SHP77 treated with DMSO at 0.1 percent for 48 hours (cell line): Measurements from ENCODE around the gene ADGRV1.

Experiments
- DNase-seq: peaks from one replicate; lab custom pipeline; 2025; lab: John Stamatoyannopoulos, UW

Gene ADGRV1

GRCh38 chr5:91139572-91140200 is 581.1 kb downstream of the ADGRV1 start:
- no peak for DNase-seq

DNA sequence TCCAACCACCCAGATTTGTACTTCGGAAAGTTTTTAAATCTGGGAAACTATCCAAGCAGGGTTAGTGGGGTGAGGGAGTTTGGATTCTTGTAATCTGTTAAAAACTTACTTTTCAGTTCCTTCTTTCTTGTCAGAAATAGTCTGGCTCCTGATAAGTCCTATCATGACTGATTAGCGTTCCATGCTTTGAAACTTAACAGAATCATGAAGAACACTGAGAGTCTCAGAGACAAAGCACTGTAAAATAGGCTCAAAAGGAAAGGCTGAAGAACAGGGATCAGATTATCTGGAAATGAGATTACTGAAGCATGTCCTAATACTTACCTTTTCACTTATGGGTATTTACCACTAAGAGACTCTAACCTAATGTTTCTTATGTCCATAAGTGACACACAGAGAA is 582.1 kb downstream of the ADGRV1 start:
- DNase-seq: no peak

DNA sequence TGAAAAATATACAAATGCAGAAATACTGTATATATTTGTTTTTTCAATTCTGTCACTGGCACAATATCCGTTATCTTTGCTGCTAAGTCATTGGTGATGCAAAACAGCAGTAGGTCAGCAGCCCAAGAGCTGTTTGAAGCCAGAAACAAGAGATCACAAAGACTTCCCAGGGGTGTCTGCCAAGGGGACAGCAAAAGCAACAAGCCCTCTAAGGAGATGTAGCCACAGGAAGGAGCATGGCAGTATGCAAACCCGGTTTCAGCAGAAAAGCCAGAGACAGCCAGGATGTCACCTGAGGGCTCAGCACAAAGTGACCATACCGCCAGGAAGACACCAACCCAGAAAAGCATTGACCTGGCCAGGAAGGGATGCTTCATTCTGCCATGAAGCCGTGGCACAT is 583.0 kb downstream of the ADGRV1 start:
- DNase-seq: no peak

GRCh38 chr5:91142386-91142785 is 583.8 kb downstream of the ADGRV1 start:
- DNase-seq: no peak

GRCh38 chr5:91142819-91143218 is 584.2 kb downstream of the ADGRV1 start:
- DNase-seq: no peak

- no peak for DNase-seq
Observed at GRCh38 chr5:91143840-91144239, 585.2 kb downstream of the ADGRV1 start.

GRCh38 chr5:91144491-91145332 is 586.1 kb downstream of the ADGRV1 start:
- no peak for DNase-seq

DNA sequence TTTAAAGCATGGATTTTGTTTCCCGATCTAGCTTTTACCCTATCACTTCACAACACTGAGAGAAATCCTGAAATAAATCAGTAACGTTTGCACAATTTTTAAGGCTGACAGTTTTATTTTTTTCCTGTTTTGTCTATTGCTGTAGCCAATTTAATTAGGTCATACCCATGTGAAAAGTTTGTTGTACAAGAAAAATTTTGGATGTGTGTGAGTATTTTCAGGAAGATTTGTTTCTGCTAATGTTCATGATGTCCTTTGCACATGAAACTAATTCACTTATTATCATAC is 586.7 kb downstream of the ADGRV1 start:
- no peak for DNase-seq

DNA sequence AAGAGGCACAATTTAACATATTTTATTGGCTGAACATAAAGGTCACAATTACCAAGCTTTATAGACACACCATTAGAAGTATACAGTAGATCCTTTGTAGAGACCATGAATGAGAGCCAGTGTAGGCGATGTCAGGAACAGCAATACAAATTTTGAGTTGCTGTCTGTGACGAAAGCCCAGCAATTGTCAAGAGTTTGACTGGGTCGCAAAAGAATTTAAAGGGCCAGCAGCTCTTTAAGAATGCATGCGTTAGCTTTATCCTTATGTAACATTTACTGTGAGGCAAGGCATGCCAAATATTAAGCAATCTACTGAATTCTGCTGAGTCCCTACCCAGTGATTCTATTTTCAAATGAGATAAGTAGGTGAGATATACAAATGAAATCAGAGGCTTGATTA is 587.6 kb downstream of the ADGRV1 start:
- DNase-seq: no peak

DNA sequence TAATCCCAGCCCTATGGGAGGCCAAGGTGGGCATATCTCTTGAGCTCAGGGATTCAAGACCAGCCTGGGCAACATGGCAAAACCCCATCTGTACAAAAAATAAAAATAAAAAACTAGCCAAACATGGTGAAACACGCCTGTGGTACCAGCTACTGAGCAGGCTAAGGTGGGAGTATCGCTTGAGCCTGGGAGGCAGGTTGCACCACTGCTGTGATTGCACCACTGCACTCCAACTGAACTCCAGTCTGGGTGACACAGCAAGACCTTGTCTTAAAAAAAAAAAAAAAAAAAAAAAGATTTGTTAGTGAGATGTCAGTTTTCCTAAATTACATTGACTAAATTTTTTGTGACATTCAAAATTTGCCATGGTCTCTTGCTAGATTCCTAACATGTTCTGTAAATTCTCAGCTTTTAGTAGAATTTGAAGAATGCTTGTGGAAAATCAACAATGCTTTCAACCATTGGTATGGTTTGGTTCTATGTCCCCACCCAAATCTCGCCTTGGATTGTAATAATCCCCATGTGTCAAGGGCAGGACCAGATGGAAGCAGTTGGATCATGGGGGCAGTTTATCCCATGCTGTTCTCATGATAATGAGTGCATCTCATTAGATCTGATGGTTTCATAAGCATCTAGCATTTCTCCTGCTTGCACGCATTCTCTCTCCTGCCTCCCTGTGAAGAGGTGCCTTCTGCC is 588.5 kb downstream of the ADGRV1 start:
- no peak for DNase-seq

GRCh38 chr5:91150234-91150633 is 591.6 kb downstream of the ADGRV1 start:
- DNase-seq: no peak

GRCh38 chr5:91150636-91151035 is 592.0 kb downstream of the ADGRV1 start:
- no peak for DNase-seq

- no peak for DNase-seq
Observed at GRCh38 chr5:91151947-91152346, 593.4 kb downstream of the ADGRV1 start.

DNA sequence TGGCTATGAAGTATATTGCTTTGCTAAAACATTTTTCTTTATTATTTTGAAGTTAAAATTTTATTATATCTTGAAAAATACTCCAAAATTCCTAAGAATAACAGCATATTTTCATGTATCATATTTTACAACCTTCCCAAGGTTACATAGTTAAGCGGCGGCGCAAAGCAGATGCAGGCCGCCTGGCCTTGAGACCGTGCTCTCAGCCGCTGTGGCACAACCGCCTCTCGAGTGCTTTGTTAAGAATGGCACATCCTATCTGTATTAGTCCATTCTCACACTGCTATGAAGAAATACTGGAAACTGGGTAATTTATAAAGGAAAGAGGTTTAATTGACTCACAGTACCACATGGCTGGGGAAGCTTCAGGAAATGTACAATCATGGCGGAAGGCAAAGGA is 595.7 kb downstream of the ADGRV1 start:
- DNase-seq: no peak

DNA sequence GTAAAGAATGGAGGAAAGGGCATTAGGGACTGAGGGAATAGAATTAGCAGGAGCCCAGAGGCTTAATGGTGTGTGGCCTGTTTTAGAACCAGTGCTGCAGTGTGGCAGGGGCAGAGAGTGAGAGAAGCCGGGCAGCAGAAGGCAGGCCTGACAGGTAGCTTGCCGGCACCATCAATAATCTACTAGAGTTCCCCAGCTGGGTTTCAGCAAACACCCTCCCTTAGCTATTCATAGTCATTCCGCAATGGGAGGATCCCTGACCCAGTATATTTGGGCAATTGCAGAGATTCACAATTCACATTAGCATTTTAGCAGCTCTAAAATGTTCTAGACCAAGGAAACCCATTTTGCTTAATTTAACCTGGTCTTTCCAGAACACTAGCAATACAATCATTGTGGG is 596.7 kb downstream of the ADGRV1 start:
- no peak for DNase-seq

GRCh38 chr5:91156242-91156641 is 597.6 kb downstream of the ADGRV1 start:
- DNase-seq: no peak

GRCh38 chr5:91158011-91158410 is 599.4 kb downstream of the ADGRV1 start:
- no peak for DNase-seq

DNA sequence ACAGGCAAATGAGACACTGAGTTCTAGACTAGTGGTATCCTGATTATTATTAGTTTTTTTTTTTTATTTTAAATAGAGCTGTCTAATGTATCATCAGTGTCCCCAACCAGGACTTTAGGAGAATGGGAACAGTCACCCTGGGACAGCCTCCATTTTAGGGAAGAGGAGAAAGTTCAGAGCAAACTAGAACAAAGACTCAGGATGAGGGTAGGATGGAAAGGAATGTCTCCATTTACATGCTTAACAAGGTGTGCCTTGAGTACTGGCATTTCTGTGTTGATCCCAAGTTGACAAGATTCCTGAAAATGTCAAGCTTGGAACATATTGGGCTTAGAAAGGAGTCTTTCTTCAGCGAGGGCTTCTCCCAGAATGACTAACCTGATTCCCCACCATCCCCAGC is 601.0 kb downstream of the ADGRV1 start:
- DNase-seq: no peak

DNA sequence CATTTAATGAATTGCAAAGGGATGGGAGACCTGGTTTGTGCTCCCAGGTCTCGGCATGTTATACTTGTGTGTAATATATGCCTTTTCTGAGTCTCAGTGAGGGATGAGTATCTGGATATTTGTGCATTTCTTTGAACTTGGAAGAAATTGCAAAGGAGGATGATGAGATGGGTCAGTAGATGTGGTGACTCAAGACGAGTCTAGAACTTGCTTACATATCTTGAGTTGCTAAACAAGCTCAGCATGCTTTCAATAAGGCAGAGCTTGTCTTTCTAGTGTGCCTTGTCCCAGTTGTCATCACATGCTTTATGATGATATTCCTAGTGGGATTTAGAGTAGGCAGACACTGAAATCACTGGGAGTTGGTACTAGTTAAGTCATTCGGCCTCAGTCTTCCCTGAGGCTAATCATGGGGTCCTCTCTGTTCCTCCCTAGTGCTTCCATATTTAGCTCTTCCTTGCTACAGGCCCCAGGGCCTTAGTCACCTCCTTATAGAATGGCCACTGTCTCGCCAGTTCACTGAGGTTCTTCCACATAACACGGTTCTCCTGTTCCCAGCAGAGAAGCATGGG is 602.2 kb downstream of the ADGRV1 start:
- no peak for DNase-seq

DNA sequence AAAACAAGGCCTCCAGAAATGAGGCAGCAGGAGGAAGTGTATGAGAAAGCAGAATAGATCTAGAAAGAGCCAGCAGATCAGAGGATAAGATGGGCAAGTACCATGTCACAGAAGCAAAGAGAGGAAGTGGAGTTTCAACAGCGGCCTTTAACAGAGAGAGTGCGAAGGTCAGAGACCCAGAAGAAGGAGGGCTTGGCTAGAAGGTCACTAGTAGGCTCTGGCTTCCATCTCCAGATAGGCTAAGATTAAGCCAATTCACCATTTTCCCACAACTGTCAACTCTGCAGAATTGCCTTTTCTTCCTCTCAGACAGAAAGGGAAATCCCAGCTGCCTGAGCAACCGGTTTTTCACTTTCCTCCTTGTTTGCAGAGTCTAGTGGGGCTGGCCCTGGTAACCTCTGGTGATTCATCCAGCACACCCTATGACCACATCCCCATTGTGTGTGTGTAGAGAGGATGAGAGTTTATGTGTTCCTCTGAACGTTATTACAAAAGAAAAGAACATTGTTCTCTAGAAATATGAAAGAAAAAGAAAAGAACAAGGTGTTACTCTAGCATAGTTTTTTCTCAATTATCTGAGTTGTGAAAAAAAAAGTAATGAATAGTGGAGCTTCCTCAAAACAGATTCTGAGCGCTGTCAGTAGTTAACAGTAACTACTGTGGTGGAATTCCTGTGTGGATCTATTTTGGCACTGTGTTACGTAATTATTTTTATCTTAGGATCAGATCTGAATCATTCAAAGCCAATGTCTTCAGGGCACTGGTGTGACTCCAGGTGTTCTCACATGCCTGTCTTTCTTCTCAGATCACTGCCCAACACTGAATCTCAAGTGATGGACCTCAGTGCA is 604.2 kb downstream of the ADGRV1 start:
- no peak for DNase-seq

GRCh38 chr5:91164424-91164823 is 605.8 kb downstream of the ADGRV1 start:
- no peak for DNase-seq
